GM19395 (cell line): ENCODE results near the gene DCDC2C.

Experiments
- ATAC-seq: cut with Tn5 transposase; IDR thresholded peaks from one replicate; pipeline ENCODE4 v1.9.1; 2021; ENCODE audit warnings: mild to moderate bottlenecking, moderate library complexity; ENCODE audit not compliant: unreplicated experiment

The DCDC2C gene

DNA sequence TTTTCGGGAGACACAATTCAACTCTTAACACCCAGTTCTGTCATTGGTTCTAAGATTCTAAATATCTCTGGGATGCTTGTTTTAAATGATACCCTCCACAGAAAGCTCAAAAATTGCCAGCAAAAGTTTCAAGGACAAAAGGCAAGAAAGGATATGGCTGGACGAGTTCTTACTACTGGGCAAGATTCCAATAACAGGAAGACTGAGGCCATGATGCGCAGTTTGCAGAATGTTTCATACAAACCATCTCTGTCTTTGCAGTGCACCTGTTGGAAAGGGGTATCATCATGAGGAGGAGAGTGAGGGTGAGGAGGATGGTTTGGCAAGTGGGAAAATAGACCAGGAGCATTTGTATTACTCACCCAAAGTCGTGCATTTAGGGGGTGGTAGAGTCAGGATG is 172.8 kb downstream of the DCDC2C start:
- ATAC-seq, result no peak

DNA sequence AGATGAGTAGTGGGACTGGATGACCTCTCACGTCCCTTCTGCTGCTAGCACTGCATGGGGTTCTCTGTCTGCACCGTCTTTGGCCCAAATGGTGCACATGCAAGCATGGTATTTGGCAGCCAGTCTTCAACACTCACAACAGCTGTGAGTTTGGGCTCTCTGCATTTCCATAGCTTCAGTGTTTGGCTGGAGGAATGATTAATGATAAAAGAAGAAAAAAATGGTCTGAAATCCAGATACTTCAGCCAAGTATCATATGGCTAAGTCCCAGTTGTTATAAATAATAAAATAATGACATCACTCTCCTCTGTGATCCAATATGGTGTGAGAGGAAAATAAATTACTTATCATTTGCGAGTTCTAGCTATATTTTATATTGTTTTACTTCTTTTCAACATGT is 173.3 kb downstream of the DCDC2C start:
- ATAC-seq, result no peak

DNA sequence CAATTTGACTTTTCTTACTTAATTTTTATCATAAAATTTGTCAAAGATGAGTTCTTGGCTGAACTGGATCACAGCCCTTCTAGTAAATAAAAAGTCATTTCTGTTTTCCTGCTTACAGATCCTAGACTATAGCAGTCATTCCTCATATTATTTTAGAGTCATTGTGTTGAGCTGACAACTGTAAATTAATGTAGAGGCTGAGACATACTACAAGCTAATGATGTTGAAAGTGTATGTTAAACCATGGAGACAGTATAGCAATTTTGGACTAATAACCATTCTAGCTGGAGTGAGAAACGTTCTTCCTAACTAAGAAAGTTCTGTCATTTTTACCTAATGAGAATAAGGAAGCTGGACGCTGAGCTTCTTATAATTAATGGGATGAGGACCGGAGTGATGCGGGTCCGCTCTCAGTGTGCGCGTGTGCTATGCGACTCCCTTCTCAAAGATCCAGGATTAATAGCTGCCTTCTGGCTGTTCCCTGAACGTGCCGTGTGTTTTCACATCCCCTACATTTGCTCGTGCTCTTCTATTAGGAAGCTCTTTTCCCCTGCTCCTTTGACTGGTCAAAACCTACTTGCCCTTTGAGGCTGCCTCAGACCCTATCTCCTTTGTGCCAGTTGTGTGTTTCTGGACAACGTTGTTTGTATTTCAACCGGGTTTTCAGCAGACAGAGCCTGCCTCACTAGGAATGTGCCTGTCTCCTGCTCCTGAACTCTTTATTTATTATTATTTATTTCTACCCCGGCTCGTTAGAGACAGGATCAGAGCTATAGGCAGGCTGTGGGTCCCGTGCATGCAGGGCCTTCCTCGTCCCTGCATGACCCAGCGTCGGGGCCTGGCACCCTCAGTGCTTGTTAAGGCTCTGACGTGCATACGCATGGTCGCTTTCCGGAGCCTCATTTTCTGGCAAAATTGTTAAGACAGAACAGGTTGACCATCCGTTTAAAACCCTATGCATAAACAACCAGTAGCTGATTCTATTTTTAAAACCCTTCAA is 182.6 kb downstream of the DCDC2C start:
- ATAC-seq, result no peak

DNA sequence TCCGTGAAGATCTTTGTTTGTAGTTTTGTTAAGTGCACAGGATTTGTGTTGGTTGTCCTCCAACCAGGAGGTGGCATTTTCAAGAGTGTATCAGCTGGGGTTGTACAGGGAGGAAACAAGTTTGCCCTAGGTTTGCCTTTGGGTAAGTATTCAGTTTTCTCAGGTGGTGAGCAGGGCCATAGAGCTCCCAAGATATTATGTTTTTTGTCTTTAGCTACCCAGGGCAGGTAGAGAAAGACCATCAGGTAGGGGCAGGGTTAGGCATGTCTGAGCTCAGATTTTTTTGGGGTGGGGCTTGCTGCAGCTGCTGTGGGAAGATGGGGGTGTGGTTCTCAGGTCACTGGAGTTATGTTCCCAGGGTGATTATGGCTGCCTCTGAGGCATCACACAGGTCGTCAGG is 191.6 kb downstream of the DCDC2C start:
- no peak for ATAC-seq
